Body of pancreas (tissue), 4 donors: ENCODE data around the gene PLAAT4.

Experiments
- CTCF ChIP-seq, 7 experiments: fragments of 450-650 bp in 4 of 7; fragments of 200-600 bp in 3 of 7; sonication (generic) in 3 of 7; IDR thresholded peaks; one replicate each; pipeline ENCODE4 v1.5.1; 2016 to 2019; ENCODE audit warnings: antibody characterized with exemption in 7 of 7
- POLR2A ChIP-seq, 3 donors: fragments of 450-650 bp; IDR thresholded peaks; one replicate each; pipeline ENCODE4 v1.6.1; 2016; ENCODE audit warnings: antibody characterized with exemption in 3 of 3, mild to moderate bottlenecking in 2 of 3

- no peak for TF ChIP-seq CTCF (IDR thresholded peaks at IDR 0.05)
- no peak for TF ChIP-seq POLR2A (IDR thresholded peaks at IDR 0.05)
Measured at GRCh38 chr11:63502252-63502820, 34.3 kb upstream of the PLAAT4 start.
